Activated CD8-positive, alpha-beta memory T cell treated with anti-CD3 and anti-CD28 coated beads, Interleukin-2, amount 50 U/mL, for 4 hours (primary cell): ENCODE data around the gene SMG6.
A peak's percentile ranks its signal among the peaks of the same experiment; 100 is the strongest.

Experiments used
- DNase-seq: peaks from one replicate; pipeline ENCODE4 v3.0.0-alpha.2; 2020

Gene SMG6

DNA sequence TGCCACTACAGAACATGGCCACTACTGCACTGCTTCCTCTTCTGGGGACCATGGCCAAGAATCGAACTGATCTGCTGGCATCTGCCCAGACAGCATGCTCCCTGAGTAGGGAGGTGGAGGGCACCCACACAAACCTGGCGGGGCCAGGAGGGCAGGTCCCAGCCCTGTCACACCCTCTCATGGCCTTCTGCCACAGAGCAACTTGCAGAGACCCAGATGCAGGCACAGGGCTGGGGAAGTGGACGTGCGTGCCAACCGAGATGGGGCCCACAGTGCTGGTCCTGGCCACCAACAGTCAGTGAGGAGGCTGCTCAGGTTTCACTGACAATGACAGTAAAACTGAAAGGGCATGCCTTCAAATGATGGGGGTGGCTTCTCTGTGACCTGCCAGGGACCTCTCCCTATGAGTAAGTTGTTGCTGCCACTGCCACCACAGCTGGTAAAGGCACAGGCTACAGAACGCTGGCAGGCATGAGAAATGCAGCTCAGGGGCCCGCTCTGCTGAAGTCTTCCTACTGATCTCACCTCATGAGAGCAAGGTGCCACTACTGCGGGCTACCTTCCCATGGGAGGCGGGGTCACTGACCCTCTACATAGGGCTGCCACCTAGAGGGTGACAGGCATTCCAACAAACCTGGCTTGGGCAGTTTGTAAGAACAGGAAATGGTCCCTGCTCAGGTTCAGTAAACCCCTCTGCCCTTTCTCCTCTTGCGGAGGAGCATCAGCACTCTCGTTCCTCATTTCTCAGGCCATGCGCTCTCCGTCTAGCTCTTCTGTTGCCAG, 233.2 kb downstream of the SMG6 start:
- DNase-seq, result no peak

GRCh38 chr17:2068519-2069051, 235.0 kb downstream of the SMG6 start:
- DNase-seq, result no peak

DNA sequence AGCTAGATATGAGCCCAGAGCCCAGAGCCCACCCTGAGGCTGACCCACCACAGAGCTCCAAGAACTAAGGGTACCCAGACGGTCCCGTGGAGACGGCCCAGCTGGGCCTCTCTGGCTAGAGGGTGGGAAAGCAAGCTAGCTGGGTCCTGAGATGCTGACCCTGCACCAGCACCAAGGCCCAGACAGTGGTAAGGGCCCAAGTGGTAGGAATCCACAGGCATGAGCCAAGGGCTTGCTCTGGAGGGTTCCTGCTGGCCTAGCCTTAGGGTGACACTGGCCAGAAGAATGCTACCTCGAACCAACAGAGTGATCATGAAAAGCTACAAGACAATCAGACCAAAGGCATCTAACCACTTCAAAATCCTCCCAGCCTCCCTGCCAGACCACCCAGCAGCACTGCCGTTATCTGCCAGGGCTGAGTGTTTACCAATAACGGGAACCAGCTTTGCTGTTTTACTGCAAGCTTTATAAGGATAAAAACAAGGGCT, 235.5 kb downstream of the SMG6 start:
- DNase-seq, result no peak

- DNase-seq, result no peak
These were observed 236.0 kb downstream of the SMG6 start for GRCh38 chr17:2067608-2068024.

DNA sequence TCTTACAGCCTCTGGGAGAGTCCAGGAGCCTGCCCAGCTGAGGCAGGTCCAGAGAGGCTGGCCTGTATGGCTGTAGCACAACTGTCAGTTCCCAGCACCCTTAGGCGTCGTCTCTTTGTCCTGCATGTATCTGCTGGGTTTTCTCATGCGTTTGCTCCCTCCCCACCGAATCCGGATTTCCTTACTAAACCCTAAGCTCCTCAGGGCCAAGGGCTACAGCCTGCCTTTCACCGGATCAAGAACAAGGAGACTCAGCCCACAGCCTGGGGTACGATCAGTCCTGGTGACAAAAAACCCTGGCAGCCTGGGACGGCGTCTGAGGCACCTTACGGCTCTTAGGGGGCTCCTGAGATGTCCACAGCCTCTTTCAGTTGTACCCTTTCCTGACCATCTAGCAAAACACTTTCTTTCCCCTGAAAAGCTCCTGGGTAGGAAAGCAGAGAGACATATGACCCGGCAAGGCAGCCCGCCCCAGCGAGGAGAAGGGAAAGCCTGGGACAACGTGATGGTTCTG, 236.5 kb downstream of the SMG6 start:
- no peak for DNase-seq

GRCh38 chr17:2065949-2066400, 237.6 kb downstream of the SMG6 start:
- DNase-seq, result no peak

GRCh38 chr17:2064980-2065785, 238.4 kb downstream of the SMG6 start:
- peak; percentile 52 for DNase-seq

- no peak for DNase-seq
These were observed 239.0 kb downstream of the SMG6 start for GRCh38 chr17:2064520-2064971.

- DNase-seq, result no peak
These were observed 239.5 kb downstream of the SMG6 start for GRCh38 chr17:2064147-2064489.

DNA sequence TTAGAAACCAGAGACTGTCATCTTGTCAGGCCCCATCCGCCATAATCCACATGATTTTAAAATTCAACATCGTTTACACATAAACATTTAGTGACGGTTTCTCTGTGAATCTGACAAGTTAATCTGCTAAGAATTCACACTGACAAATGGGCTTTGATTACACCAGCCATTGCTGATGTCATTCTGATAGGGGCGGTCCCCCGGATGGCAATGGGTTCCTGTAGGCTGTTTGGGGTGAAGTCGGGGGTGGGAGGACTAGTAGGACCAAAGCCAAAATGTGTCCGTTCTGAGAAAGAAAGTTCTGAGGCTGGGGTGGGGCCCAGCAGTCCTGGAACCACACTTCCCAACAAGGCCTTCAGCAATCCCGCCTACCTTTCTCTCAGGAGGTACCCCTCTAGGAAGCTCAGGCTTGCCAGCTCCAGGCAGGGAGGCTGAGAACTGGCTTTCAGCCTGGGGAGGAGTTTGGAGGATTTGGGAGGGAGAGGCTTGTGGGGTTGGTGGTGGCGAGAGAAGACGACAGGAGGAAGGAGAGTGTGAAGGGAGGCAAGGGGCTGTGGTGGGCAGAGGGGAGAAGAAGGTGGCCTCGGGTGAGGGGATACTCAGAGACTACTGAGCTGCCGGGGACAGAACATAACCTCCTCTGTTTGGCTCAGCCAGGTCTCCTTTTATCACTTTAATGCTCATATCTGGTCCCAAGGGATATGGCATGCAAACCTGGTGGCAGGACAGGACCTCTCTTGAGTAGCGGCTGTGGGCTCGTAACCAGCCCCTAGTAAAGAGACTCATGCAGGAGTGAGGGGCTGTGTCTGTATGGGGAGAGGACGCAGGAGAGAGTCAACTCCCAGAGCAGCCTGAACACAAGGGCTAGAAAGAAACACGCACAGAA, 240.1 kb downstream of the SMG6 start:
- DNase-seq, result no peak

DNA sequence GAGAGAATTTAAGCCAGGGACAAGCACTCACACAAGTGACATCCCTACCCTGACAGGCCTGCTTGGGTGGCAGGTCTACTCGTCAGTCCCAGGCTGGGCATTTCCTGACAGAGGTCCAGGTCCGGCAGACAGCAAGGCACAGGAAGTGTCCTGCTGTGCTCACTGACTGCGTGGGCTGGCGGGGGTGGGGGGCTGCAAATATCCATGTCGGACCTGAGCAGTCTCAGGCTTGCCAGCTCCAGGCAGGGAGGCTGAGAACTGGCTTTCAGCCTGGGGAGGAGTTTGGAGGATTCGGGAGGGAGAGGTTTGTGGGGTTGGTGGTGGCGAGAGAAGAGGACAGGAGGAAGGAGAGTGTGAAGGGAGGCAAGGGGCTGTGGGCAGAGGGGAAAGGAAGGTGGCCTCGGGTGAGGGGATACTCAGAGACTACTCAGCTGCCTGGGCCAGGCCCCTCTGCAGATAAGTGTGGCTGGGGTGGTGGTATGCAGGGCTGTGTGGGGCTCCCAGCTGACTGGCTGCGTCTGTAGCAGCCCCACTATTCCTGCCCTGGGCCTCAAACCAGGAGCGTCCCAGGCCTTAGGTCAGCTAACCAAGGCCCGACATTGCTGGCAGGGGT, 240.9 kb downstream of the SMG6 start:
- DNase-seq, result no peak

GRCh38 chr17:2061441-2061958, 242.1 kb downstream of the SMG6 start:
- no peak for DNase-seq

DNA sequence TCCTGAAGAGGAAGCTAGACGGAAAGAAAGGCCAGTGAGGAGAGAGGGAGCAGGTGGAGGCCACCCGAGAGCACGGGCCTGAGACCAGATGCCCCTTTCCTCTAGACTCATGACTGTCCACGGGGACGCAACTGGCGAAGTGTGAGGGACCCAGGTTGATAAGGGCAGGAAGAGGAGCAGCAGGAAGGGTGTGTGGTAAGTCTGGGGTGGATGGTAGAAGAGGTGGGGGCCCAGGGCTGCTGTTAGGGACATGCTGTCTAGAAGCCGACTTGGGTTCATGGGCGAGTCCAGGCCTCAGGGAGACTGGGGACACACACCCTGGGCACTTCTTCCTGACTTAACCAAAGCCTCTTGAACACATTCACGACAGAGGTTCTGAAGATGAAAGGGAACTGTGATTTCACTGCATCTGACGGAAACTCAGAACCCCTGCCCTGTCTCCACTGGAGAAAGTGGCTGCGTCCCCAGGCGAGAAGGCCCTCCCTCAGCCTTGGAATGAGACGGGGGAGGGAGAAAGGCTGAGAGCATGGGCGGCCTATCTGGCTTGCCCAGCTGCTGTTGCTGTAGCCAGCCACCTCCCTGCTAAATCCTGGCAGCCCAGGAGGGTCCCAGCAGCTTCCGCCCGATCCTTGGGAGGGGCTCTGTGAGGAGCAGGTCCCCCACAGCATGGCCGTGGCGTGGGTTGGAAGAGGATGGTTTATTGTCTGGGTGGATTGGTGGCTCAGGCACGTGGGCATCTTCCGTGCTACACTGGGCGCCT, 242.7 kb downstream of the SMG6 start:
- DNase-seq, result no peak

DNA sequence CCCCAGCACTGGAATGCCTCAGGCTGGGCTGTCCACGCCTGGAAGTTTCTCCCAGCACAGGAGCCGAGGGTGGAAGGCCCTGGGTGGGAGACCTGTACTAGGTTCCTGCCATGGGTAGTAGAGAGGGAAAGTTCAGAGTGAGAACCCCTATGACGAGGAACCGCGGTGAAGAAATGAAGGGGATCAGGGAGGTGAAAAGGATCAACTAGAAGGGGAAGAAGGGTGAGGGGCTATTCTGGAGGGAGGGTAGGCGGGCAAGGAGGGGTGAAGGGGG, 243.3 kb downstream of the SMG6 start:
- no peak for DNase-seq

DNA sequence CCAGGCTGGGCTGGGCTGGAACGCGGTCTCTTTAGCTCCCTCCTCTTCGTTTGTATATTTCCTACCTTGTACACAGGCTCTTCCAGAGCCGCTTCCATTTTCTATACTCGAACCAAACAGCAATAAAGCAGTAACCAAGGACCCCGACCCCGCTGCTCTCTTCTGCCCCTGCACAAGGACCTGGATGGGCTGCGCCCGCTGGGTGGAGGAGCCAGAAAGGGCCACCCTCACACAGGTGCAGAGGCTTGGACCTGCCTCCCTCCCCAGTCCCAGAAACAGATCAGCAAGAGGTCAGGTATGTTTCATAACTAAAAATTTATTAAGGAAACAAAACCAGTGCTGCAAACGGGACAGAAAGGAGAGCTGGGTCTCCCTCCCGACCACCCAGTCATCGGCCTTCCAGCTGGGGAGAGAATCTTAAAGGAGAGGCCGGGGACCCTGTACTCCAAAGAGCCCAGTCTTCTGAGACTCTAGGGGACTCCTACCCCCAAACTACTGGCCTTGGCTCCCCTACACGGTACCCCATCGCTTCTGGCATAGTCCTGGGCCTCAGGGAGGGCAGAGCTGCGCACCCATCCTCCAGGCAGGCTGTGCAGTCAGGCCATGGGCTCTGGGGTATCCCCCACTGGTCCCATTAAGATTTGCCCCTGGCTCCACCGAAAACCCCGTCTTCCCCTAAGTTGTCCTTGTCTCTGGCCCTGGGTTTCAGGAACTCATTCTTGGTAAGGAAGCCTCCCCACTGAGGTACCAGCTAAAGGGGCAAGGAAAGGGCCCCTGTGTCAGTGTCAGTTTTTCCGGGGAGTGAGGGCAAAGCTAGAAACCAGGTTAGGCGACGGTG, 243.8 kb downstream of the SMG6 start:
- no peak for DNase-seq

DNA sequence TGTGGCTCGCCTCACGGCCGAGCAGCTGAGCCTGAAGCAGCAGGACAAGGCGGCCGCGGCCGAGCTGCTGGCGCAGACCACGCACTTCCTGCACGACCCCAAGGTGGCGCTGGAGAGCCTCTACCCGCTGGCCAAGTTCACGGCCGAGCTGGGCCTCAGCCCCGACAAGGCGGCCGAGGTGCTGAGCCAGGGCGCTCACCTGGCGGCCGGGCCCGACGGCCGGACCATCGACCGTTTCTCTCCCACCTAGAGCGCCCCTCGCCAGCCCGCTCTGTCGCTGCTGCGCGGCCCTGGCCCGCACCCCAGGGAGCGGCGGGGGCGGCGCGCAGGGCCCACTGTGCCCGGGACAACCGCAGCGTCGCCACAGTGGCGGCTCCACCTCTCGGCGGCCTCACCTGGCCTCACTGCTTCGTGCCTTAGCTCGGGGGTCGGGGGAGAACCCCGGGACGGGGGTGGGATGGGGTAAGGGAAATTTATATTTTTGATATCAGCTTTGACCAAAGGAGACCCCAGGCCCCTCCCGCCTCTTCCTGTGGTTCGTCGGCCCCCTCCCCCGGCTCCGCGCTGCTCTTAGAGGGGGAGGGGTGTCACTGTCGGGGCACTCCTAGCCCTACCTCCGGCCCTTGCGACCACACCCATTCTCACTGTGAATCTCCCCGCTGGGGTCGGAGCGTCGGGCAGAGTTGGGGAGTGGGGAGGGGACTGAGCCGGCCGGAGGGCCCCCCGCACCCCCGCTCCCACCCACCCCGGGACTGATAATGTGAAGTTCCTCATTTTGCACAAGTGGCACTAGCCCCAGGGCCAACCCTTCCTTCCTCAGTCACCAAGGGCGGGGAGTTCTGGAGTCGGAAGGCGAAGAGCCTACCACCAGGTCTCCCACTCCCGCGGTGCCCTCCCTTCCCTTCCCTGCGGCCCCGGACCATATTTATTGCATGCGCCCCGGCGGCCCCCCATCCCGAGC, 244.7 kb downstream of the SMG6 start:
- peak; percentile 66 for DNase-seq

DNA sequence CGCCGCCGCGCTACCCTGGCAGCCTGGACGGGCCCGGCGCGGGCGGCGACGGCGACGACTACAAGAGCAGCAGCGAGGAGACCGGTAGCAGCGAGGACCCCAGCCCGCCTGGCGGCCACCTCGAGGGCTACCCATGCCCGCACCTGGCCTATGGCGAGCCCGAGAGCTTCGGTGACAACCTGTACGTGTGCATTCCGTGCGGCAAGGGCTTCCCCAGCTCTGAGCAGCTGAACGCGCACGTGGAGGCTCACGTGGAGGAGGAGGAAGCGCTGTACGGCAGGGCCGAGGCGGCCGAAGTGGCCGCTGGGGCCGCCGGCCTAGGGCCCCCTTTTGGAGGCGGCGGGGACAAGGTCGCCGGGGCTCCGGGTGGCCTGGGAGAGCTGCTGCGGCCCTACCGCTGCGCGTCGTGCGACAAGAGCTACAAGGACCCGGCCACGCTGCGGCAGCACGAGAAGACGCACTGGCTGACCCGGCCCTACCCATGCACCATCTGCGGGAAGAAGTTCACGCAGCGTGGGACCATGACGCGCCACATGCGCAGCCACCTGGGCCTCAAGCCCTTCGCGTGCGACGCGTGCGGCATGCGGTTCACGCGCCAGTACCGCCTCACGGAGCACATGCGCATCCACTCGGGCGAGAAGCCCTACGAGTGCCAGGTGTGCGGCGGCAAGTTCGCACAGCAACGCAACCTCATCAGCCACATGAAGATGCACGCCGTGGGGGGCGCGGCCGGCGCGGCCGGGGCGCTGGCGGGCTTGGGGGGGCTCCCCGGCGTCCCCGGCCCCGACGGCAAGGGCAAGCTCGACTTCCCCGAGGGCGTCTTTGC, 245.6 kb downstream of the SMG6 start:
- no peak for DNase-seq

DNA sequence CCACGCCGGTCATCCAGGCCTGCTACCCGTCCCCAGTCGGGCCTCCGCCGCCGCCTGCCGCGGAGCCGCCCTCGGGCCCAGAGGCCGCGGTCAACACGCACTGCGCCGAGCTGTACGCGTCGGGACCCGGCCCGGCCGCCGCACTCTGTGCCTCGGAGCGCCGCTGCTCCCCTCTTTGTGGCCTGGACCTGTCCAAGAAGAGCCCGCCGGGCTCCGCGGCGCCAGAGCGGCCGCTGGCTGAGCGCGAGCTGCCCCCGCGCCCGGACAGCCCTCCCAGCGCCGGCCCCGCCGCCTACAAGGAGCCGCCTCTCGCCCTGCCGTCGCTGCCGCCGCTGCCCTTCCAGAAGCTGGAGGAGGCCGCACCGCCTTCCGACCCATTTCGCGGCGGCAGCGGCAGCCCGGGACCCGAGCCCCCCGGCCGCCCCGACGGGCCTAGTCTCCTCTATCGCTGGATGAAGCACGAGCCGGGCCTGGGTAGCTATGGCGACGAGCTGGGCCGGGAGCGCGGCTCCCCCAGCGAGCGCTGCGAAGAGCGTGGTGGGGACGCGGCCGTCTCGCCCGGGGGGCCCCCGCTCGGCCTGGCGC, 246.3 kb downstream of the SMG6 start:
- no peak for DNase-seq
